Measurements from ENCODE around the gene ASB9. TPM values are rescaled to one million over a fixed set of nuclear protein-coding genes. Genes with fewer than 3 reads are reported as not detected.

Gene ASB9
- total RNA-seq, 1 experiment from 2014 or later: 6.5 TPM

GRCh38 chrX:15236146-15236545 is 33.7 kb downstream of the ASB9 start:
- H3K27ac ChIP-seq (ENCODE audit: low read length): no peak overlapping the region
- BruUV-seq (replicated peaks): no TSS peak
- TF ChIP-seq, protein P1, sequence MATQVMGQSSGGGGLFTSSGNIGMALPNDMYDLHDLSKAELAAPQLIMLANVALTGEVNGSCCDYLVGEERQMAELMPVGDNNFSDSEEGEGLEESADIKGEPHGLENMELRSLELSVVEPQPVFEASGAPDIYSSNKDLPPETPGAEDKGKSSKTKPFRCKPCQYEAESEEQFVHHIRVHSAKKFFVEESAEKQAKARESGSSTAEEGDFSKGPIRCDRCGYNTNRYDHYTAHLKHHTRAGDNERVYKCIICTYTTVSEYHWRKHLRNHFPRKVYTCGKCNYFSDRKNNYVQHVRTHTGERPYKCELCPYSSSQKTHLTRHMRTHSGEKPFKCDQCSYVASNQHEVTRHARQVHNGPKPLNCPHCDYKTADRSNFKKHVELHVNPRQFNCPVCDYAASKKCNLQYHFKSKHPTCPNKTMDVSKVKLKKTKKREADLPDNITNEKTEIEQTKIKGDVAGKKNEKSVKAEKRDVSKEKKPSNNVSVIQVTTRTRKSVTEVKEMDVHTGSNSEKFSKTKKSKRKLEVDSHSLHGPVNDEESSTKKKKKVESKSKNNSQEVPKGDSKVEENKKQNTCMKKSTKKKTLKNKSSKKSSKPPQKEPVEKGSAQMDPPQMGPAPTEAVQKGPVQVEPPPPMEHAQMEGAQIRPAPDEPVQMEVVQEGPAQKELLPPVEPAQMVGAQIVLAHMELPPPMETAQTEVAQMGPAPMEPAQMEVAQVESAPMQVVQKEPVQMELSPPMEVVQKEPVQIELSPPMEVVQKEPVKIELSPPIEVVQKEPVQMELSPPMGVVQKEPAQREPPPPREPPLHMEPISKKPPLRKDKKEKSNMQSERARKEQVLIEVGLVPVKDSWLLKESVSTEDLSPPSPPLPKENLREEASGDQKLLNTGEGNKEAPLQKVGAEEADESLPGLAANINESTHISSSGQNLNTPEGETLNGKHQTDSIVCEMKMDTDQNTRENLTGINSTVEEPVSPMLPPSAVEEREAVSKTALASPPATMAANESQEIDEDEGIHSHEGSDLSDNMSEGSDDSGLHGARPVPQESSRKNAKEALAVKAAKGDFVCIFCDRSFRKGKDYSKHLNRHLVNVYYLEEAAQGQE (IDR thresholded peaks at IDR 0.05; ENCODE audit: insufficient read depth in 1 of 2, low read depth in 2 of 2, low read length in 1 of 2): no peak
- TF ChIP-seq SIN3A (IDR thresholded peaks at IDR 0.05; ENCODE audit: borderline replicate concordance, insufficient read depth, low read depth, low read length) (no peak), POLR2AphosphoS5 (IDR thresholded peaks at IDR 0.05; ENCODE audit: low read depth, low read length) (no peak), TCF7L2 (IDR thresholded peaks at IDR 0.05; ENCODE audit: low read depth, low read length) (no peak), CTCF (IDR thresholded peaks at IDR 0.05) (no peak)
- ChIA-PET CTCF (no interaction called here), POLR2A (no interaction called here)
- in situ Hi-C loops (cut with HindIII; ENCODE audit: low pct_unique_long_range_greater_than_20kb, low sequenced_read_pairs) (no loop called here), intact Hi-C loops (cut with micrococcal nuclease; ENCODE audit: unreplicated experiment) (no loop called here)
- DNase-seq (ENCODE audit: low read depth, low spot score) (no peak), ATAC-seq (no peak)
- no peaks in the 10 kb centered on the region for H3K4me1 ChIP-seq (ENCODE audit: control insufficient read depth, insufficient read depth, low read length)
- no peaks in the 10 kb centered on the region for H3K9me3 ChIP-seq (ENCODE audit: control insufficient read depth, insufficient read depth, low read depth, low read length)
- no peaks in the 10 kb centered on the region for H3K36me3 ChIP-seq (ENCODE audit: control insufficient read depth, insufficient read depth, low read length)
- no peak overlapping the region for H3K4me3 ChIP-seq (ENCODE audit: low read depth in 2 of 2, low read length in 2 of 2)
- H3K27me3 ChIP-seq (ENCODE audit: control insufficient read depth, insufficient read depth, low read length): no peaks in the 10 kb centered on the region

GRCh38 chrX:15235001-15235400 is 34.9 kb downstream of the ASB9 start:
- no peak overlapping the region for H3K4me3 ChIP-seq (ENCODE audit: low read depth in 2 of 2, low read length in 2 of 2)
- H3K9me3 ChIP-seq (ENCODE audit: control insufficient read depth, insufficient read depth, low read depth, low read length): no peaks in the 10 kb centered on the region
- ChIA-PET CTCF (no interaction called here), POLR2A (no interaction called here)
- no peak for DNase-seq (ENCODE audit: low read depth, low spot score)
- TF ChIP-seq, protein P1 (IDR thresholded peaks at IDR 0.05; ENCODE audit: insufficient read depth in 1 of 2, low read depth in 2 of 2, low read length in 1 of 2): no peak
- no peak for TF ChIP-seq SIN3A (IDR thresholded peaks at IDR 0.05; ENCODE audit: borderline replicate concordance, insufficient read depth, low read depth, low read length)
- no peak for TF ChIP-seq POLR2AphosphoS5 (IDR thresholded peaks at IDR 0.05; ENCODE audit: low read depth, low read length)
- no peak for TF ChIP-seq TCF7L2 (IDR thresholded peaks at IDR 0.05; ENCODE audit: low read depth, low read length)
- no peak for TF ChIP-seq CTCF (IDR thresholded peaks at IDR 0.05)
- H3K27ac ChIP-seq (ENCODE audit: low read length): no peak overlapping the region
- ATAC-seq: no peak
- in situ Hi-C loops (cut with HindIII; ENCODE audit: low pct_unique_long_range_greater_than_20kb, low sequenced_read_pairs): no loop called here
- H3K36me3 ChIP-seq (ENCODE audit: control insufficient read depth, insufficient read depth, low read length): no peaks in the 10 kb centered on the region
- H3K4me1 ChIP-seq (ENCODE audit: control insufficient read depth, insufficient read depth, low read length): no peaks in the 10 kb centered on the region
- no TSS peak for BruUV-seq (replicated peaks)
- intact Hi-C loops (cut with micrococcal nuclease; ENCODE audit: unreplicated experiment): no loop called here
- H3K27me3 ChIP-seq (ENCODE audit: control insufficient read depth, insufficient read depth, low read length): no peaks in the 10 kb centered on the region
